ENCODE data around the gene GDPD1.
"Not testable (repeated sequence)": the region's sequence is repeated elsewhere in the genome, so short reads cannot be mapped to it uniquely, and the experiment has no call there.

GDPD1 gene

GRCh38 chr17:59220328-59221158 lies at the start of gene GDPD1:
TSS of gene GDPD1 (plus strand) at chr17:59220511. CDS start at chr17:59220610, 99 bp downstream.
- DNase-seq = peak; percentile 97

GRCh38 chr17:59172436-59173004 lies 47.8 kb upstream of the GDPD1 start:
- DNase-seq = no peak

DNA sequence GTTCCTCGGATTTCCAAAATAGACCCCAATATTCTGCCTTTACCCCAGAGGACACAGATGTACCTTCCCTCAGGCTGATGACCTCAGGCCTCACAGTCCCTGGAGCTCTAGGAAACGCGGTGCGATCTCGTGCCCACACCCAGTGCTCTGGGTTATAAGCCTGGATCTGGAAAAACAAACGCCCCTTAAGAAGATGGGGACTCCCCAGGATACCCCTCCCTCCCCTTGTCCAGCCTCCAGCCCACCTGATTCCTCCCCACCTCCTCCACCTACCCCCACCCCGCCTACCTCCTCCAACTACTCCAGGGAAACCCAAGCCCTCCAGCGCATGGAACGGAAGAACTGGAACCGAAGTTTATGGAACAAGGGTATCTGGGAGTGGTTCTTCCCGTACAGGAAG lies 45.6 kb upstream of the GDPD1 start:
- no peak for DNase-seq

GRCh38 chr17:59175076-59175475 lies 45.2 kb upstream of the GDPD1 start:
- no peak for DNase-seq

GRCh38 chr17:59178266-59178985 lies 41.9 kb upstream of the GDPD1 start:
- DNase-seq = no peak

GRCh38 chr17:59179601-59180000 lies 40.7 kb upstream of the GDPD1 start:
- not testable (repeated sequence) for DNase-seq

GRCh38 chr17:59180626-59181025 lies 39.7 kb upstream of the GDPD1 start:
- DNase-seq = no peak

DNA sequence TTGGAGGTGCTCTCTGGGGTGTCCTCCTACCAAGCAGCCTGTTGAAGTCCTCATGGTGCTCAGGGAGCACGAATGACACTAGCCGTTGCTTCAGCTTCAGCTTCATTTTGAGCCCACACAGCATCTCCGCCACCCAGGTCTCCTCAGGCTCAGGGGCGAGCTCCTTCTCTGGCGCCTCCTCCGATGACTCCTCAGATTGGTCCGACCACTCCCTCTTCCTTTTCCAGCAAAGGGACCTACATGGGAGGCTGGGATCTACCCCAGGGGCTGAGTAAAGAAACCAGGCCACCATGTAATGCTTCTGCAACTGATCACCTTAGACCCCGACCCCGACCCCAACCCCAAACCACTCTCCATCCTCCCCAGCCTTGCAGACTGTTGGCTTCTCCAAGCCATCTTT lies 38.8 kb upstream of the GDPD1 start:
- no peak for DNase-seq

- no peak for DNase-seq
Measured at GRCh38 chr17:59185997-59186396, 34.3 kb upstream of the GDPD1 start.

DNA sequence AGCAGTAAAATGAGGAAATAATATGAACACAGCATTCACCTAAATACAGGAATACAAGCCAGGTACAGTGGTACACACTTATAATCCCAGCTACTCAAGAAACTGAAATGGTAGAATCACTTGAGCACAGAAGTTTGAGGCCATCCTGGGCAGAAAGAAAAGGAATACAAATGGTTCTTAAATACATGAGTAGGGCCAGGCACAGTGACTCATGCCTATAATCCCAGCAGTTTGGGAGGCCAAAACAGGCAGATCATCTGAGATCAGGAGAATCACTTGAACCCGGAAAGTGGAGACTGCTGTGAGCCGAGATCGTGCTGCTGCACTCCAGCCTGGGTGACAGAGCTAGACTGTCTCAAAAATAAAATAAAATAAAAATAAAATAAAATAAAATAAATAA lies 33.5 kb upstream of the GDPD1 start:
- DNase-seq = no peak

DNA sequence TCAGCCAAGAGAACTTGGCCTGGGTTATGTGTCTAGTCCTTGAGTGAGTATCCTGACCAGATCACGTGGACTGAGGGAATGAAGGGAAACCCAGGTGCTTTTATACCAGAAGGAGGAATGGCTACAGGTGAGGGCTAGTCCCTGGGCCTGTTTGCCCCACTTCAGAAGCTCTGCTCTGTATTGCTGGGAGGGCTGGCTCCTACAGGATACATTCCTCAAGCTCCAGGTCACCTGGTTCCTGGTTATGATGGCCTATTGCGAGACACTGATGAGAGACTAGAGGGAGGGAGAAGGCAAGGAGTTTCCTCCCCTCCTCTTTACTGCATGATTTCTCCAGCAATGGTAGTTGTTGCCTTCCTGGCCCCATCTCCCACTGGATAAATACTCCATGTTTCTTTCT lies 29.5 kb upstream of the GDPD1 start:
- DNase-seq = no peak

DNA sequence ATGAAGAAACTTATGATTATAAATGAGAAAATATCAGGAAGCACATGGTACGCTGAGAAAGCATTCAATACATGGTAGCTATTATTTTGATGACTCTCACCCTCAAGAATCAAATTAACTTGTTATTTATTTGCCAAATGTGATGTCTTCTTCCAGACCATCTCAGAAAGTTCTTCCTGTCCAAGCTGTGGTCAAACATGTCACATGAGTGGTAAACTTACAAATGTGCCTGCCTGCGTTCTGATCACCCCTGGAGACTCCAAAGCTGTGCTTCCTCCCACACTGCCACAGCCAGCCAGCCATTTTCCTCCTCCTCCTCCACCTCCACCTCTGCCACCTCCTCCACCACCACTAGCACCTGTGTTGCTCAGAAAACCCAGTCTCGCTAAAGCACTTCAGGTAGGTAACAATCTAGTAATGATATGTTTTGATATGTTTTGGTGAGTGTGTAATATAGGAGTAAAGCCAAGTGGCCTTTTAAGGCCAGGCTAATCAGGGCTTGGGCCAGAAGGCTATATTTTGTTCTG lies 26.9 kb upstream of the GDPD1 start:
- no peak for DNase-seq

GRCh38 chr17:59199398-59199797 lies 20.9 kb upstream of the GDPD1 start:
- no peak for DNase-seq

- DNase-seq = no peak
Measured at GRCh38 chr17:59202320-59202719, 18.0 kb upstream of the GDPD1 start.

DNA sequence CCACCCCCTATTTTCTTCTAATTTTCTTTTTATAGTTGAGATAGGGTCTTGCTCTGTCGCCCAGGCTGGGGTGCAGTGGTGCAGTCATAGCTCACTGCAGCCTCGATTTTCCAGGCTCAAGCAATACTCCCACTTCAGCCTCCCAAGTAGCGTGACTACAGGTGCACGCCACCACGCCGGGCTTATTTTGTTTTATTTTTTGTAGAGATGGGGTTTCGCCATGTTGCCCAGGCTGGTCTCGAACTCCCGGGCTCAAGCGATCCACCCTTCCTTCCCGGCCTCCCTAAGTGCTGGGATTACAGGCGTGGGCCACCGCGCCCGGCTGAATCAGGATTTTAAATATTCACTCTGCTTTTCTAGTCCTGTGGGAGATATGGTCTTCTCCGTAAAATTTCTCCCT lies 941 bp upstream of the GDPD1 start:
- DNase-seq = no peak

DNA sequence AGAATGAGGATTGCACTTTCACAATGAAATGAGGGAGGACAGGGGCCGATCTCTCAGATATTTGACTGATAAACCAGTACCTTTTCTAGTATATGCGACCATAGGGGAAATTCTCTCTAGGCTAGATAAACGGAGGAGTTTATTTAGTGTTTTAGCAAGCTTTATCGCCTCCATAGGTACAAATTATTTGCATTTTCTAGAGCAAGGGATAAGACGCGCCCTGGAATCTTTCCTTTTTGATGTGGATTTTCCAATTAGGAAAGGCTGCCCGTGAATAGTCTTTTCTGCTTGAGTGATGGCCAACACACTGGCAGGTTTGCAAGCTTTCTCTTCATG lies 351 bp upstream of the GDPD1 start:
- no peak for DNase-seq

GRCh38 chr17:59221159-59221847 lies 992 bp downstream of the GDPD1 start:
- DNase-seq = peak; percentile 17

- no peak for DNase-seq
Measured at GRCh38 chr17:59223813-59224212, 3.5 kb downstream of the GDPD1 start.

GRCh38 chr17:59228588-59228987 lies 8.3 kb downstream of the GDPD1 start:
- not testable (repeated sequence) for DNase-seq

DNA sequence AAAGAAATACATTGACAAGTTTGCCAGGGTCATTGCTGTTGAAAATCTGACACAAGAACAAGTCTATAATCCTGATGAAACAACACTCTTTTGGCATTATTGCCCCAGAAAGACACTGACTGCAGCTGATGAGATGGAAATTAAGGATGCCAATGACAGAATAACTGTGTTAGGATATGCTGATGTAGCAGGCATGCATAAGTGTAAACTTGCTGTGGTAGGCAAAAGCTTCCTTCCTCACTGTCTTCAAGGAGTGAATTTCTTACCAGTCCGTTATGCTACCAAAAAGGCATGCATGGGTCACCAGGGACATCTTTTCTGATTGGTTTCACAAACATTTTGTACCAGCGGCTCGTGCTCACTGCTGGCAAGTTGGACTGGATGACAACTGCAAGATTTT lies 10.5 kb downstream of the GDPD1 start:
- DNase-seq = no peak

DNA sequence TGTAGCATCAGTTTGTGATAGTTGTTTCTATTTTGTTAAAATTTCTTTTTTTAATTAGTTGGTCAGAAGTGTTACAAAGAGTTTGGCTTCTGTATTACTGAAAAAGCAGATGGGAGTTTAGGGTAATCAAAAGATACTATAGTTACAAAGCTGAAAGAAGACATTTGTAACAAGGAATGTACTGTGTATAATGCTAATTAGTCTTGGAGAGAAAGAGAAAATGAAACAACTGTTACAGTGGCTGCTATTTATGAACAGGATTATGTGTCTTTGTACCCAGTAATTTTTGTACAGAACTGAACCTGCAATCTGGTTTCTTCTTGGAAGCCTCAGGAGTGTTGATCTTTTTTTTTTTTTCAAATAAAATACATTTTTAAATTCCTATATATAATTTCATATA lies 14.3 kb downstream of the GDPD1 start:
- no peak for DNase-seq

DNA sequence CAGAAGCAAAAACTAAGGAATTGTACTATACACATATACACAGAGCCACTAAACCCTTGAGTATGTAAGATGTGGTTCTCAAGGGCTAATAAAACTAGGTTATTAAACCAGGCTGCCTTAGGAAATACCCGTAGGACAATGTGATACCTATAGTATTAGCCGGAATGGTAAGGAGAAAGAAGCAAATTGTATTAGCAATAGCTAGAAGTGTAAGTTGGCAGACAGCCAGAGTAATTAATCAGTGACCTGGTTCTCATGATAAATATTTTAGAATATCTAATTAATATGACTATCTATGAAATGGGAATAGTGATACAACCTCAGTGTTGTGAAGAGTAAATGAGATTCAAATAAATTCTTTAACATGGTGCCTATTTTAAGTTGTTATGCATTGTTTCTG lies 18.6 kb downstream of the GDPD1 start:
- DNase-seq = no peak

- DNase-seq = no peak
Measured at GRCh38 chr17:59244081-59244480, 23.8 kb downstream of the GDPD1 start.

Data from NCI-H774 (cell line).